GM11168 (cell line): ENCODE results near the gene CPAMD8.
"Not testable (repeated sequence)": the region's sequence is repeated elsewhere in the genome, so short reads cannot be mapped to it uniquely, and the experiment has no call there.

Experiments
- in situ Hi-C: fragments of 300-500 bp; cut with MboI; formaldehyde crosslinking; loops from one replicate; pipeline ENCODE4 v1.12.0; 2022; ENCODE audit warnings: low sequenced_read_pairs; ENCODE audit not compliant: unreplicated experiment

Gene CPAMD8

DNA sequence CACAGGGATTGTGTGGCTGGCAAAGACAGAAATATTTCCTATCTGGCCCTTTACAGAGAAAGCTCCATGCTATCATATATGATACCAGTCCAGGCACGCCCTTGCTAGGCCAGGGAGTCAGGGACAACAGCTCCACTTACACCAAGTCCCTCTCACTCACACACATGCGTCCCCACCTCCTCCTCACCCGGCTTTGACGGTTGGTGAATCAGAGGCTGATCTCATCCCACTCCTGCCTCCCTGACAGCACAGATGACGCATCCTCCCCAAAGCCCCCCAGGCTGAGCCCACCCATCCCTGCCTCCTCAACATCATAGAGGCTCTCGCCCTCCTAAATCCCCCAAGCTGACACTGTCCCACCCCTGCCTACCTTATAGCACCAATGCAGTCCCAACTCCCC, 75.1 kb downstream of the CPAMD8 start:
- in situ Hi-C loops, result no loop called here

GRCh38 chr19:16949496-16950023, 77.0 kb downstream of the CPAMD8 start:
- in situ Hi-C loops, result no loop called here

- in situ Hi-C loops, result no loop called here
These were observed 79.4 kb downstream of the CPAMD8 start for GRCh38 chr19:16946951-16947940.

- in situ Hi-C loops, result no loop called here
These were observed 80.7 kb downstream of the CPAMD8 start for GRCh38 chr19:16945762-16946465.

GRCh38 chr19:16945364-16945714, 81.3 kb downstream of the CPAMD8 start:
- in situ Hi-C loops, result no loop called here

DNA sequence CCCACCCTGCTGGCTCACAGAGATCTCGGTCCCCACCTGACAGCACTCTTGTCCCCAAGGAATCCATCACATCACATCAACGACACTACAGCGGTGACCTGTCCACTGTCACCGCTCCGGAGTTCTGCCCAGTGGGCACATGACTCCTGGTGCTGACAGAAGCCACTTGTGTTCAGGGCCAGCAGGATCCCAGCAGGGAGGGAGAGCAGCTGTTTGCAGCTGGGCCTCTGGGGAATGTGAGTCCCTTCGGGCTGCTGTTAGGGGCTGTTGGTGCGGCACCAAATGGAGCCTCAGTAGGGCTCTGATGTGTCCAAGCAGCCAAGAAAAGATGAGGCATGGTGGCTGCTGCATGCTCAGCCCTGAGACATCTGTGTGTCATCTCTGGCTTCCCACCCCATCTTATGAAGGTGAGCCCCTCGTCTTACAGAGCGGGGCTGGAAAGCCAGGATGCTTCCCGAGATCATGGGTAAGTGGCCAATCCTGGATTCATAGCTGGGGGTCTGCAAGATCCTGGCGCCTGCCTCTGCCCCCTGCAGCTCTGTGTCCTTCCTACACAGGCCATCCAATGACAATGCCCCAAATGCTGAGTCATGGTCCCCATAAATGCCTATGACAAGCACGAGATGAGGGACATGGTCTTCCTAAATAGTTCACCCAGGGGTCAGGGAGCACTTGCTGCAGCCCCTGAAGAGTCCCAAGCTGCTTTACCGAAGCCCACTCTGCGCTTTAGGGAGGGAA, 81.8 kb downstream of the CPAMD8 start:
- in situ Hi-C loops, result no loop called here

- in situ Hi-C loops, result no loop called here
These were observed 82.5 kb downstream of the CPAMD8 start for GRCh38 chr19:16943942-16944625.

- in situ Hi-C loops, result not testable (repeated sequence)
These were observed 83.5 kb downstream of the CPAMD8 start for GRCh38 chr19:16943090-16943489.

DNA sequence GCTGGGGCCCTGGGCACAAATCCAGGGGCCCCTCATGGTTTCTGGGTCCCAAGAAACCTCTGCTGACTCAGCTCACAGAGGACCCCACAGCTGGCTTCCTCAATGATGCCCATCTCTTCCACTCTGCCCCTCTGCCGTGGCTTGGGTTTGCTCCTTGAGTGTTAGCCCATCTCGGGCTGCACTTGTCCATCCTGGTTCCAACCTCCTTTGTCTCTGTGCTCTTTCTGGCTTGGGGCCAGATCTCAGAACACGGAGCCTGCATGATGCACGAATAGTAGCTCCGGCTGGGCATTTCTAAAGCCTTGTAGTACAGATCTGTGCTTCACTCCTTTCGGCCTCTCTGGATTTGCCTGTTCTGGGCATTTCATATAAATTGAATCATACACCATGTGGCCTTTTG, 84.0 kb downstream of the CPAMD8 start:
- in situ Hi-C loops, result no loop called here

GRCh38 chr19:16940626-16941025, 86.0 kb downstream of the CPAMD8 start:
- in situ Hi-C loops, result no loop called here

GRCh38 chr19:16940063-16940462, 86.5 kb downstream of the CPAMD8 start:
- in situ Hi-C loops, result not testable (repeated sequence)

- in situ Hi-C loops, result no loop called here
These were observed 88.4 kb downstream of the CPAMD8 start for GRCh38 chr19:16938211-16938610.

DNA sequence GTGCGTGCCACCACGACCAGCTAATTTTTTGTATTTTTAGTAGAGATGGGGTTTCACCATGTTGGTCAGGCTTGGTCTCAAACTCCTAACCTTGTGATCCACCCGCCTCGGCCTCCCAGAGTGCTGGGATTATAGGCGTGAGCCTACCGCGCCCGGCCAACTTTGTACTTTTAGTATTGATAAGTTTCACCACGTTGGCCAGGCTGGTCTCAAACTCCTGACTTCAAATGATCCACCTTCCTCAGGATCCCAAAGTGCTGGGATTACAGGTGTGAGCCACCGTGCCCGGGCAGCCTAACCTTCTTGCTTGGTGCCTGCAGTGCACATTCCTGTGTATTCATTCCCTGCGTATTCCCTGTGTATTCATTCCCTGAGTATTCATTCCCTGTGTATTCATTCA, 88.8 kb downstream of the CPAMD8 start:
- in situ Hi-C loops, result not testable (repeated sequence)

DNA sequence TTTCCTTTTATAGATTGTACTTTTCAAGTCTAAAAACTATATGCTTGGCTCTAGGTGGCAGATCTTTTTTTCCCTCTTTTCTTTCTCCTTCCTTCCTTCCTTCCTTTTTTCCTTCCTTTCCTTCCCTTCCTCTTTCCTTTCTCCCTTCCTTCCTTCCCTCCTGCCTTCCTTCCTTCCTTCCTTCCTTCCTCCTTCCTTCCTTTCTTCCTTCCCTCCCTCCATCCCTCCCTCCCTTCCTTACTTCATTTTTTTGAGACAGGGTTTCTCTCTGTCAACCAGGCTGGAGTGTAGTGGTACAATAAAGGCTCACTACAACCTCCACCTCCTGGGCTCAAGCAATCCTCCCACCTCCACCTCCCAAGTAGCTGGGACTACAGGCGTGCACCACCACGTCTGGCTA, 89.7 kb downstream of the CPAMD8 start:
- in situ Hi-C loops, result no loop called here

GRCh38 chr19:16934489-16934888, 92.1 kb downstream of the CPAMD8 start:
- in situ Hi-C loops, result no loop called here

DNA sequence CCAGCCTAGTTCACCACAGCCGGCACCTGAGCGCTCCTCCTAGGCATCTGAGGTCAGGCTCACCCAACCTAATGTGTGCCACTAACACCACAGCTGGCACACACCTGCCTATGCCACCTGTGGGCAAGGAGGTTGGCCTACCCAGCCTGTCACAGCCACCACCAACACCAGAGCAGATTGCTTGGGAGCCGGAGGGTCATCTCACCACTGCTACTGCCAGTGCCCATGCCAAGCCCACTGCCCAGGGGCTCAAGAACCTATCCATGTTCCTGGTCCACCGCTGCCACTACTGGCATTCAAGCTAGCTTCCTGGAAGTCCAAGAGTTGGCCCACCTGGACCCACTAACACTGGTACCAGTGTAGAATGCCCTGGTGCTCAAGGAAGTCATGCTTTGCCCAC, 95.3 kb downstream of the CPAMD8 start:
- in situ Hi-C loops, result no loop called here

GRCh38 chr19:16930753-16931152, 95.9 kb downstream of the CPAMD8 start:
- in situ Hi-C loops, result no loop called here

- in situ Hi-C loops, result no loop called here
These were observed 97.7 kb downstream of the CPAMD8 start for GRCh38 chr19:16928916-16929315.

DNA sequence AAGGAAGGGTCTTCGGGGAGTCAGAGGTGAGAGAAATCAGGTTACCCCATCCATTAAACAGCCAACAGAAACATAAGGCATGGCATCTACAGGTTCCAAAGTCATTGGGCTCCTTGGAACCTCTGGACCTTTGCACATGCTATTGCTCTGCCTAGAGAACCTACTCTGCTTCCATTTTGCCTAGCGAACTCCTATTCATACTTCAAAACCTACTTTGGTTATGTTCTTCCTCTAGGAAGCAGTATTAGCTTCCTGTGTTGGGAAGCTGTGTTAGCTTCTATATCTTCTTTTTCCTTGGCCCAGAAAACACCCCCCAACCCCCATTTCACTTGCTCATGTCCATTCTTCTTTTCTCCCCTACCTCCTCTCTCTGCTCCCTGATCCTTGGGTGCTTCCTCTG, 98.3 kb downstream of the CPAMD8 start:
- in situ Hi-C loops, result no loop called here

DNA sequence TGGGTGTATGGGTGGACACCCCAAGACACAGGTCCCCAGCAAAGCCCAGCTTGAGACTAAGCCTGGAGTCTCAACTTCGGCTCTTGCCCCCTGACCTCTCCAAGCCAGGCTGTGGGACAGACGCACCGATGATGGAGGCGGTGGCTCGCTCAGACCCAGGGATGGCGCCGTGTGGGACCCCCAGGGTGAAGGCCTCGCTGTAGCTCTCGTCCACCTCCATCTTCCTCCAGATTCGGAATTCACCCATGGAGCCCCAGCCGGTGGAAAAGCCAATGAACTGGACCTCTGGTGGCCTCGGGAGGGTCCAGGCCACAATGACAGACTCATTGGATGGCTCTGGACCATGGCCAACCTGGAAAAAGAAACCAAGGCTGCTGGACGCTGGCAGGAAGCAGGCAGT, 98.7 kb downstream of the CPAMD8 start:
- in situ Hi-C loops, result no loop called here
